PC-9 (cell line): ENCODE measurements around the gene PLRG1. TPM values are rescaled to one million over a fixed set of nuclear protein-coding genes. Genes with fewer than 3 reads are reported as not detected.

Source experiments
- BruUV-seq: library from RNA; stranded (reverse); fragments of 400-500 nt; replicated peaks from 2 replicates; lab custom pipeline; 2021; lab: Mats Ljungman, UMichigan
- CTCF ChIA-PET: fragments of 300-600 bp; sonication (Branson Sonifier 250); formaldehyde crosslinking; loops from one replicate; lab custom pipeline; 2022; ENCODE audit warnings: antibody characterized with exemption; lab: Charles Lee
- POLR2A ChIA-PET: fragments of 300-600 bp; sonication (Branson Sonifier 250); formaldehyde crosslinking; loops from one replicate; lab custom pipeline; 2022; ENCODE audit warnings: antibody characterized with exemption; ENCODE audit not compliant: unreplicated experiment; lab: Charles Lee
- DNase-seq, 2 experiments: peaks; one replicate each; pipeline versions ENCODE4 v3.0.0 to v3.0.0-alpha.2; 2015 to 2022; ENCODE audit warnings: mixed read lengths in 1 of 2
- H2AFZ ChIP-seq: fragments of 200-600 bp; sonication (generic); 2 replicates; pipeline ENCODE4 v1.8.1; 2017; ENCODE audit warnings: antibody characterized with exemption
- H3F3A ChIP-seq: fragments of 200-600 bp; sonication (generic); 2 replicates; pipeline ENCODE4 v1.8.1; 2017; ENCODE audit warnings: antibody characterized with exemption, mild to moderate bottlenecking, low read depth; ENCODE audit not compliant: insufficient read depth
- H3K27ac ChIP-seq: fragments of 200-600 bp; sonication (generic); 2 replicates; pipeline ENCODE4 v1.6.1; 2016; ENCODE audit warnings: mixed run types
- H3K27me3 ChIP-seq: fragments of 200-600 bp; sonication (generic); 2 replicates; pipeline ENCODE4 v1.6.1; 2016; ENCODE audit warnings: low read depth, mixed run types; ENCODE audit not compliant: insufficient read depth
- H3K36me3 ChIP-seq: fragments of 200-600 bp; sonication (generic); 2 replicates; pipeline ENCODE4 v1.6.1; 2016; ENCODE audit warnings: low read depth, mixed run types
- H3K4me1 ChIP-seq: fragments of 200-600 bp; sonication (generic); replicated peaks from 2 replicates; pipeline ENCODE4 v1.6.1; 2016; ENCODE audit warnings: mixed run types; ENCODE audit not compliant: insufficient read depth
- H3K4me2 ChIP-seq: fragments of 200-600 bp; sonication (generic); 2 replicates; pipeline ENCODE4 v1.6.1; 2017; ENCODE audit warnings: mixed run types
- H3K4me3 ChIP-seq: fragments of 200-600 bp; sonication (generic); 2 replicates; pipeline ENCODE4 v1.6.1; 2016; ENCODE audit warnings: mixed run types
- H3K79me2 ChIP-seq: fragments of 200-600 bp; sonication (generic); 2 replicates; pipeline ENCODE4 v1.6.1; 2017; ENCODE audit warnings: low read depth, mixed run types
- H3K9me2 ChIP-seq: fragments of 200-600 bp; sonication (generic); 2 replicates; pipeline ENCODE4 v1.8.1; 2017; ENCODE audit warnings: mild to moderate bottlenecking; ENCODE audit not compliant: insufficient read depth
- H3K9me3 ChIP-seq: fragments of 200-600 bp; sonication (generic); 2 replicates; pipeline ENCODE4 v1.8.1; 2016; ENCODE audit warnings: low read depth; ENCODE audit not compliant: insufficient read depth
- H4K20me1 ChIP-seq: fragments of 200-600 bp; sonication (generic); 2 replicates; pipeline ENCODE4 v1.8.1; 2017; ENCODE audit not compliant: insufficient read depth
- EZH2 ChIP-seq: fragments of 200-600 bp; sonication (generic); IDR thresholded peaks from 2 replicates; pipeline ENCODE4 v1.8.0; 2017; ENCODE audit warnings: antibody characterized with exemption, low read depth
- intact Hi-C: fragments of 100-400 bp; cut with micrococcal nuclease; formaldehyde crosslinking; loops from one replicate; pipeline ENCODE4 v1.10.0; 2022; ENCODE audit not compliant: unreplicated experiment
- total RNA-seq: library from RNA; stranded (reverse); gene quantifications from 2 replicates; pipeline ENCODE4 v1.2.3, GENCODE V29; 2021
- TF ChIP-seq, protein P1 (sequence below): fragments of 200-600 bp; sonication (generic); conservative IDR thresholded peaks from 2 replicates; pipeline ENCODE4 v1.6.1; 2017; ENCODE audit warnings: mixed run types, antibody characterized with exemption, mild to moderate bottlenecking, moderate library complexity

Gene PLRG1
- total RNA-seq, 1 experiment from 2014 or later, result 80.7 TPM

- 0 out of 2 replicates have a peak overlapping the region, but pooled peaks have one; percentile 23 for H3K4me2 ChIP-seq
- ChIA-PET CTCF (no interaction called here), POLR2A (no interaction called here)
- intact Hi-C loops, result no loop called here
- no peaks in the 10 kb centered on the region for H3K9me3 ChIP-seq
- H3F3A ChIP-seq, result no peaks in the 10 kb centered on the region
- DNase-seq, result no peak
- no peaks in the 10 kb centered on the region for H3K79me2 ChIP-seq
- no peak overlapping the region for H3K27ac ChIP-seq
- H3K4me1 ChIP-seq, result peaks cover 12% of the 10 kb centered on the region; the same call in 1 of the 2 replicates
- no TSS peak for BruUV-seq
- no peaks in the 10 kb centered on the region for H3K9me2 ChIP-seq
- H3K27me3 ChIP-seq, result no peaks in the 10 kb centered on the region
- TF ChIP-seq, protein P1, sequence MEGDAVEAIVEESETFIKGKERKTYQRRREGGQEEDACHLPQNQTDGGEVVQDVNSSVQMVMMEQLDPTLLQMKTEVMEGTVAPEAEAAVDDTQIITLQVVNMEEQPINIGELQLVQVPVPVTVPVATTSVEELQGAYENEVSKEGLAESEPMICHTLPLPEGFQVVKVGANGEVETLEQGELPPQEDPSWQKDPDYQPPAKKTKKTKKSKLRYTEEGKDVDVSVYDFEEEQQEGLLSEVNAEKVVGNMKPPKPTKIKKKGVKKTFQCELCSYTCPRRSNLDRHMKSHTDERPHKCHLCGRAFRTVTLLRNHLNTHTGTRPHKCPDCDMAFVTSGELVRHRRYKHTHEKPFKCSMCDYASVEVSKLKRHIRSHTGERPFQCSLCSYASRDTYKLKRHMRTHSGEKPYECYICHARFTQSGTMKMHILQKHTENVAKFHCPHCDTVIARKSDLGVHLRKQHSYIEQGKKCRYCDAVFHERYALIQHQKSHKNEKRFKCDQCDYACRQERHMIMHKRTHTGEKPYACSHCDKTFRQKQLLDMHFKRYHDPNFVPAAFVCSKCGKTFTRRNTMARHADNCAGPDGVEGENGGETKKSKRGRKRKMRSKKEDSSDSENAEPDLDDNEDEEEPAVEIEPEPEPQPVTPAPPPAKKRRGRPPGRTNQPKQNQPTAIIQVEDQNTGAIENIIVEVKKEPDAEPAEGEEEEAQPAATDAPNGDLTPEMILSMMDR, result no peak
- TF ChIP-seq EZH2, result no peak
- no peak overlapping the region for H2AFZ ChIP-seq
- H3K36me3 ChIP-seq, result no peaks in the 10 kb centered on the region
- H3K4me3 ChIP-seq, result no peak overlapping the region
- H4K20me1 ChIP-seq, result no peaks in the 10 kb centered on the region
These were observed 10.2 kb upstream of the PLRG1 start for GRCh38 chr4:154560419-154560801.

GRCh38 chr4:154559494-154560418, 9.6 kb upstream of the PLRG1 start:
- no peak for TF ChIP-seq EZH2
- TF ChIP-seq, protein P1, result peak; percentile 71

DNA sequence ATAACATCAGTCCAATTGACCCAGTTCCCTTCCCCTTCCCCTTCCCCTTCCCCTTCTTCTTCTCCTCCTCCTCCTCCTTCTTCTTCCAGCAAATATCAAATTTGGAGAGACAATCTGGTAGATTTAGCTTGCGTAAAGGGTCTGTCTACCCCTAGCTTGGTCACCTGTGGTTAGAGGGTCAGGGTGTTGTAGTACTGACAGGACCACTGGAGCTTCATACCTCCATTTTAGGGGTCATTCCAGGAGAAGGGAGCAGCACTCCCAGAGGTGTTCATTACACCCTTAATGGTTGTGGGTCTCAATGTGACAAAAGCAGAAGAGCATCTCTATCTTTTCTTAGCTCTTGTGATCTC, 8.9 kb upstream of the PLRG1 start:
- Histone ChIP-seq H3K27me3 (no peaks in the 10 kb centered on the region), H3K9me3 (no peaks in the 10 kb centered on the region), H3F3A (no peaks in the 10 kb centered on the region), H3K36me3 (no peaks in the 10 kb centered on the region), H3K4me1 (peaks cover 12% of the 10 kb centered on the region; the same call in 1 of the 2 replicates), H3K4me3 (no peak overlapping the region), H3K79me2 (no peaks in the 10 kb centered on the region), H3K4me2 (no peak overlapping the region), H3K9me2 (no peaks in the 10 kb centered on the region), H2AFZ (no peak overlapping the region), H3K27ac (no peak overlapping the region), H4K20me1 (no peaks in the 10 kb centered on the region)
- TF ChIP-seq, protein P1, result no peak
- no peak for TF ChIP-seq EZH2
- CTCF ChIA-PET, result interaction anchor here (1.4 to 2.1 kb wide), 4 partner anchors 9 to 65 kb away, joined by 3 to 36 read pairs (median 8); partner anchors contain the start of gene PLRG1
- DNase-seq, result no peak
- no TSS peak for BruUV-seq
- POLR2A ChIA-PET, result no interaction called here
- intact Hi-C loops, result loop anchor here (1.0 to 10.0 kb wide), 5 partner anchors 59 to 816 kb away; partner anchors contain the start of genes MAP9 and SFRP2

More at GRCh38 chr4:154559494-154560418, 9.6 kb upstream of the PLRG1 start:
- intact Hi-C loops, result loop anchor here (1.0 to 10.0 kb wide), 5 partner anchors 59 to 815 kb away; partner anchors contain the start of genes MAP9 and SFRP2
- H4K20me1 ChIP-seq, result no peaks in the 10 kb centered on the region
- no peak overlapping the region for H3K4me3 ChIP-seq
- H3K9me3 ChIP-seq, result no peaks in the 10 kb centered on the region
- CTCF ChIA-PET, result interaction anchor here (1.4 to 2.1 kb wide), 4 partner anchors 10 to 64 kb away, joined by 3 to 36 read pairs (median 8); partner anchors contain the start of gene PLRG1
- no peaks in the 10 kb centered on the region for H3F3A ChIP-seq
- H3K27me3 ChIP-seq, result no peaks in the 10 kb centered on the region
- POLR2A ChIA-PET, result no interaction called here
- no peak overlapping the region for H3K27ac ChIP-seq
- peaks cover 12% of the 10 kb centered on the region; the same call in 1 of the 2 replicates for H3K4me1 ChIP-seq
- DNase-seq, result no peak
- H3K4me2 ChIP-seq, result no peak overlapping the region
- H3K79me2 ChIP-seq, result no peaks in the 10 kb centered on the region
- H3K9me2 ChIP-seq, result no peaks in the 10 kb centered on the region
- no peaks in the 10 kb centered on the region for H3K36me3 ChIP-seq
- H2AFZ ChIP-seq, result no peak overlapping the region
- BruUV-seq, result no TSS peak
